WTC11 (cell line): ENCODE measurements around the gene NPAS3.

Experiments
- CTCF ChIP-seq: fragments of 200-600 bp; IDR thresholded peaks from 2 replicates; pipeline ENCODE4 v1.8.0; 2022; ENCODE audit warnings: antibody characterized with exemption
- E2F5 ChIP-seq: sonication (generic); formaldehyde crosslinking; IDR thresholded peaks from 2 replicates; pipeline ENCODE4 v1.8.1; 2022; ENCODE audit warnings: mild to moderate bottlenecking, moderate library complexity, missing genetic modification reagents
- NFYB ChIP-seq: sonication (generic); formaldehyde crosslinking; conservative IDR thresholded peaks from 2 replicates; pipeline ENCODE4 v1.8.0; 2022; ENCODE audit warnings: low read depth, missing genetic modification reagents
- SP1 ChIP-seq: sonication (generic); formaldehyde crosslinking; conservative IDR thresholded peaks from 2 replicates; pipeline ENCODE4 v1.8.1; 2022; ENCODE audit warnings: missing genetic modification reagents
- TEAD4 ChIP-seq: sonication (generic); formaldehyde crosslinking; IDR thresholded peaks from 2 replicates; pipeline ENCODE4 v1.8.0; 2022; ENCODE audit warnings: mild to moderate bottlenecking, missing genetic modification reagents

- no peak for TF ChIP-seq SP1 (CRISPR knock-in tag)
- TF ChIP-seq NFYB (CRISPR knock-in tag): no peak
- no peak for TF ChIP-seq CTCF
- TF ChIP-seq E2F5 (CRISPR knock-in tag): no peak
- no peak for TF ChIP-seq TEAD4 (CRISPR knock-in tag)
Observed at GRCh38 chr14:32934881-32935633, 3.6 kb upstream of the NPAS3 start.
